Endothelial cell (in vitro differentiated cells): ENCODE measurements around the gene CHCHD1. TPM values are rescaled to one million over a fixed set of nuclear protein-coding genes. Genes with fewer than 3 reads are reported as not detected.
"Not testable (repeated sequence)": the region's sequence is repeated elsewhere in the genome, so short reads cannot be mapped to it uniquely, and the experiment has no call there.

ENCODE experiments used
- DNase-seq: peaks from one replicate; pipeline ENCODE4 v3.0.0; 2021; ENCODE audit warnings: low spot score
- H3K27ac Mint-ChIP-seq: one replicate; pipeline ENCODE4 v1.8.0; 2021; ENCODE audit warnings: mixed read lengths, inconsistent platforms; ENCODE audit not compliant: unreplicated experiment
- H3K27me3 Mint-ChIP-seq: one replicate; pipeline ENCODE4 v1.8.0; 2021; ENCODE audit warnings: mild to moderate bottlenecking, moderate library complexity, mixed read lengths, inconsistent platforms; ENCODE audit not compliant: unreplicated experiment
- H3K36me3 Mint-ChIP-seq: one replicate; pipeline ENCODE4 v1.8.0; 2021; ENCODE audit warnings: mild to moderate bottlenecking, low read depth, mixed read lengths, inconsistent platforms; ENCODE audit not compliant: unreplicated experiment
- H3K4me1 Mint-ChIP-seq: one replicate; pipeline ENCODE4 v1.8.0; 2021; ENCODE audit warnings: mild to moderate bottlenecking, mixed read lengths, inconsistent platforms; ENCODE audit not compliant: unreplicated experiment
- H3K4me3 Mint-ChIP-seq: one replicate; pipeline ENCODE4 v1.8.0; 2021; ENCODE audit warnings: mild to moderate bottlenecking, mixed read lengths, inconsistent platforms; ENCODE audit not compliant: unreplicated experiment
- H3K9me3 Mint-ChIP-seq: one replicate; pipeline ENCODE4 v1.8.0; 2021; ENCODE audit warnings: mixed read lengths, inconsistent platforms; ENCODE audit not compliant: unreplicated experiment
- CTCF ChIP-seq: fragments of 200-600 bp; sonication (generic); IDR thresholded peaks from one replicate; pipeline ENCODE4 v1.5.0; 2021; ENCODE audit warnings: antibody characterized with exemption; ENCODE audit not compliant: unreplicated experiment
- total RNA-seq: library from RNA; stranded (reverse); fragmentation: NEBNext Ultra II Directional; extraction: Animal tissue kit (Norgen Biotek cat#: 25700); gene quantifications from one replicate; pipeline ENCODE4 v1.2.1, GENCODE V29; 2021; ENCODE audit not compliant: unreplicated experiment

CHCHD1 gene
- total RNA-seq, 1 donor from 2014 or later: 22.5 TPM

GRCh38 chr10:73734796-73735305, 47.0 kb upstream of the CHCHD1 start:
- DNase-seq: no peak
- no peak for TF ChIP-seq CTCF
- H3K27me3 Mint-ChIP-seq: peaks cover 11% of the 10 kb centered on the region
- H3K27ac Mint-ChIP-seq: no peak overlapping the region
- no peaks in the 10 kb centered on the region for H3K9me3 Mint-ChIP-seq
- H3K4me3 Mint-ChIP-seq: no peak overlapping the region
- peaks cover 10% of the 10 kb centered on the region for H3K4me1 Mint-ChIP-seq
- peaks cover 4% of the 10 kb centered on the region for H3K36me3 Mint-ChIP-seq

GRCh38 chr10:73740501-73741254, 41.2 kb upstream of the CHCHD1 start:
- DNase-seq, H3K27ac Mint-ChIP-seq: not testable (repeated sequence)

GRCh38 chr10:73742454-73742734, 39.5 kb upstream of the CHCHD1 start:
- H3K36me3 Mint-ChIP-seq: peaks cover 7% of the 10 kb centered on the region
- DNase-seq: no peak
- H3K9me3 Mint-ChIP-seq: no peaks in the 10 kb centered on the region
- H3K4me1 Mint-ChIP-seq: peaks cover 31% of the 10 kb centered on the region
- TF ChIP-seq CTCF: no peak
- H3K27ac Mint-ChIP-seq: no peak overlapping the region
- H3K4me3 Mint-ChIP-seq: no peak overlapping the region
- peaks cover 15% of the 10 kb centered on the region for H3K27me3 Mint-ChIP-seq

More at GRCh38 chr10:73740501-73741254, 41.2 kb upstream of the CHCHD1 start:
- H3K36me3 Mint-ChIP-seq, H3K4me3 Mint-ChIP-seq, H3K9me3 Mint-ChIP-seq: not testable (repeated sequence)
- Mint-ChIP-seq H3K4me1 (peaks cover 23% of the 10 kb centered on the region), H3K27me3 (peaks cover 15% of the 10 kb centered on the region)

GRCh38 chr10:73743327-73743904, 38.4 kb upstream of the CHCHD1 start:
- Mint-ChIP-seq H3K36me3 (peaks cover 7% of the 10 kb centered on the region), H3K27ac (peak overlapping the region; percentile 100), H3K4me3 (peak overlapping the region; percentile 99), H3K27me3 (peaks cover 15% of the 10 kb centered on the region), H3K4me1 (peaks cover 31% of the 10 kb centered on the region), H3K9me3 (no peaks in the 10 kb centered on the region)
- TF ChIP-seq CTCF: no peak
- no peak for DNase-seq

GRCh38 chr10:73743905-73744663, 37.8 kb upstream of the CHCHD1 start, which contains the start of gene SEC24C:
Gene SEC24C, plus strand, starts transcription at chr10:73744372. Its CDS starts 2,461 bp downstream, at chr10:73746833.
- peaks cover 34% of the 10 kb centered on the region for H3K4me1 Mint-ChIP-seq
- H3K4me3 Mint-ChIP-seq: peak within 1 kb of the TSS; percentile 99
- DNase-seq: peak; percentile 86

More at GRCh38 chr10:73743905-73744663, 37.8 kb upstream of the CHCHD1 start, which contains the start of gene SEC24C:
- H3K36me3 Mint-ChIP-seq: peaks cover 10% of the 10 kb centered on the region
- peaks cover 15% of the 10 kb centered on the region for H3K27me3 Mint-ChIP-seq
- H3K9me3 Mint-ChIP-seq: no peaks in the 10 kb centered on the region
- TF ChIP-seq CTCF: no peak
- peak within 1 kb of the TSS; percentile 100 for H3K27ac Mint-ChIP-seq
